ENCODE measurements around the gene EXOSC1. TPM values are rescaled to one million over a fixed set of nuclear protein-coding genes. Genes with fewer than 3 reads are reported as not detected.
A peak's percentile ranks its signal among the peaks of the same experiment; 100 is the strongest.

EXOSC1 gene
- total and polyA plus RNA-seq, 2 donors (not counting 3 experiments of a cell fraction or from before 2014, with no cell fraction given) = 50.7 to 52.9 TPM

DNA sequence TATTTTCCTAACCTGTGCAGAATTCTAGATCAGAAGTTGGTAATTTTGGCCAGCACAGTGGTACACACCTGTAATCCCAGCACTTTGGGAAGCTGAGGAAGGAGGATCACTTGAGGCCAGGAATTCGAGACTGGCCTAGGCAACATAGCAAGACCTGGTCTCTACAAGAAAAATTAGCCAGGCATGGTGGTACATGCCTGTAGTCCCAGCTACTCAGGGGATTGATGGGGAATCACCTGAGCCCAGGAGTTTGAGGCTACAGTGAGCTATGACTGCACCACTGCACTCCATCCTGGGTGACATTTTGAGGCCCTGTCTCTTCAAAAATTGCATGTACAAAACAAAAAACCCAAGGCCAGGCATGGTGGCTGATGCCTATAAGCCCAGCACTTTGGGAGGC lies 11.2 kb downstream of the EXOSC1 start:
- H3K27me3 ChIP-seq (ENCODE audit: control insufficient read depth in 2 of 2, insufficient read depth in 2 of 2, low read length in 2 of 2) = no peaks in the 10 kb centered on the region
- no peak overlapping the region for H3K27ac ChIP-seq (ENCODE audit: insufficient read depth, low read depth, low read length)
- no peaks in the 10 kb centered on the region for H3K9me1 ChIP-seq (replicated peaks; ENCODE audit: control insufficient read depth, extremely low read depth, insufficient read depth, low read length)
- TF ChIP-seq MYC (IDR thresholded peaks at IDR 0.05; ENCODE audit: low read depth, low read length) (no peak), POLR2AphosphoS5 (IDR thresholded peaks at IDR 0.05; ENCODE audit: insufficient read depth, low read depth, low read length) (peak; percentile 37)
- intact Hi-C loops (cut with micrococcal nuclease) = no loop called here
- peaks cover 12% of the 10 kb centered on the region for H3K79me2 ChIP-seq (ENCODE audit: control insufficient read depth, insufficient read depth, low read length)
- H3K4me1 ChIP-seq (ENCODE audit: control insufficient read depth, extremely low read depth, insufficient read depth, low read length) = no peaks in the 10 kb centered on the region
- no peaks in the 10 kb centered on the region for H4K20me1 ChIP-seq (replicated peaks; ENCODE audit: control insufficient read depth, extremely low read depth, insufficient read depth, low read length)
- ChIA-PET POLR2A (no interaction called here), CTCF (interaction anchor here (1.0 to 1.5 kb wide), 5 partner anchors 25 to 179 kb away, joined by 3 to 11 read pairs (median 3); no protein-coding TSS in a partner anchor)
- peaks cover 18 to 31% of the 10 kb centered on the region in 2 experiments for H3K36me3 ChIP-seq (ENCODE audit: control insufficient read depth in 2 of 2, extremely low read depth in 1 of 2, insufficient read depth in 2 of 2, low read length in 2 of 2)
- H3K9me3 ChIP-seq (replicated peaks; ENCODE audit: control insufficient read depth, insufficient read depth, low read length) = no peaks in the 10 kb centered on the region
- H2AFZ ChIP-seq (ENCODE audit: low read depth, low read length) = no peak overlapping the region
- no peak overlapping the region for H3K4me2 ChIP-seq (ENCODE audit: insufficient read depth, low read length)
- DNase-seq (ENCODE audit: low read depth, low spot score) = no peak
- no peak for FAIRE-seq
- no peak overlapping the region for H3K9ac ChIP-seq (replicated peaks; ENCODE audit: extremely low read depth, insufficient read depth, low read length)
- dilution Hi-C loops (cut with MboI; ENCODE audit: extremely low pct_ligation_motif_present, low sequenced_read_pairs) = no loop called here
- no peak overlapping the region for H3K4me3 ChIP-seq (replicated peaks in 1 of 3; ENCODE audit: insufficient read depth in 1 of 3, low read depth in 1 of 3, low read length in 3 of 3)
- BruUV-seq (replicated peaks) = no TSS peak

DNA sequence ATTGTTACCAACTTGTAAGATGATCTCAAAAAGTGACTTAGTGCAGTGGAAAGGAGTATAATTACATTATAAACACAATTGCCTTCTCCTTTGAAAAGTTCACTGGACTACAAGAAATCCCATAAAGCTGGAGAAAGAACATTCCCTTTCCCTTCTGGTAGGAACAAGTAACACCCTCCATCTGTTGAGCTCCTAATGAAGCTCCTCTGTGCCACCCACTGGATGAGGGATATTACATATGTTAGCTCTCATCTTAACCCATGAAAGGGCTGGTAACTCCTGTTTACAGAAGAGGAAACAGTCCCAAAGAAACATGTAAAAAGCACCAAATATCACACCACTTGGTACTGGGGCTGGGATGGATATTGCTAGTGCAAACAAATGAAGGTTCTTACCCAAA lies 11.8 kb downstream of the EXOSC1 start:
- Histone ChIP-seq H2AFZ (ENCODE audit: low read depth, low read length) (no peak overlapping the region), H3K4me2 (ENCODE audit: insufficient read depth, low read length) (no peak overlapping the region), H3K27ac (ENCODE audit: insufficient read depth, low read depth, low read length) (no peak overlapping the region), H3K4me3 (replicated peaks in 1 of 3; ENCODE audit: insufficient read depth in 1 of 3, low read depth in 1 of 3, low read length in 3 of 3) (no peak overlapping the region), H3K79me2 (ENCODE audit: control insufficient read depth, insufficient read depth, low read length) (peaks cover 16% of the 10 kb centered on the region), H4K20me1 (replicated peaks; ENCODE audit: control insufficient read depth, extremely low read depth, insufficient read depth, low read length) (no peaks in the 10 kb centered on the region), H3K9me1 (replicated peaks; ENCODE audit: control insufficient read depth, extremely low read depth, insufficient read depth, low read length) (no peaks in the 10 kb centered on the region), H3K9me3 (replicated peaks; ENCODE audit: control insufficient read depth, insufficient read depth, low read length) (no peaks in the 10 kb centered on the region), H3K9ac (replicated peaks; ENCODE audit: extremely low read depth, insufficient read depth, low read length) (no peak overlapping the region), H3K4me1 (ENCODE audit: control insufficient read depth, extremely low read depth, insufficient read depth, low read length) (no peaks in the 10 kb centered on the region), H3K27me3 (ENCODE audit: control insufficient read depth in 2 of 2, insufficient read depth in 2 of 2, low read length in 2 of 2) (no peaks in the 10 kb centered on the region), H3K36me3 (ENCODE audit: control insufficient read depth in 2 of 2, extremely low read depth in 1 of 2, insufficient read depth in 2 of 2, low read length in 2 of 2) (peaks cover 21 to 29% of the 10 kb centered on the region in 2 experiments)
- intact Hi-C loops (cut with micrococcal nuclease) = no loop called here
- FAIRE-seq = no peak
- no peak for DNase-seq (ENCODE audit: low read depth, low spot score)
- dilution Hi-C loops (cut with MboI; ENCODE audit: extremely low pct_ligation_motif_present, low sequenced_read_pairs) = no loop called here
- ChIA-PET CTCF (interaction anchor here (0.6 to 1.5 kb wide), 6 partner anchors 24 to 179 kb away, joined by 3 to 11 read pairs (median 3); no protein-coding TSS in a partner anchor), POLR2A (no interaction called here)
- BruUV-seq (replicated peaks) = no TSS peak
- TF ChIP-seq GATA2 (IDR thresholded peaks at IDR 0.05; ENCODE audit: insufficient read depth, insufficient read length, low read depth, low read length) = no peak
- TF ChIP-seq, protein P1, sequence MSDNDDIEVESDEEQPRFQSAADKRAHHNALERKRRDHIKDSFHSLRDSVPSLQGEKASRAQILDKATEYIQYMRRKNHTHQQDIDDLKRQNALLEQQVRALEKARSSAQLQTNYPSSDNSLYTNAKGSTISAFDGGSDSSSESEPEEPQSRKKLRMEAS (IDR thresholded peaks at IDR 0.05; ENCODE audit: insufficient read depth, insufficient read length) = no peak
- TF ChIP-seq FOS (IDR thresholded peaks at IDR 0.05; ENCODE audit: borderline replicate concordance, insufficient read depth, low read length) = no peak
- TF ChIP-seq POLR2A (IDR thresholded peaks at IDR 0.05; ENCODE audit: low read depth, low read length) = no peak
- no peak for TF ChIP-seq EZH2 (IDR thresholded peaks at IDR 0.05; ENCODE audit: borderline replicate concordance, low read depth, low read length, severe bottlenecking)
- no peak for TF ChIP-seq POLR2AphosphoS5 (IDR thresholded peaks at IDR 0.05; ENCODE audit: insufficient read depth, low read depth, low read length)
- TF ChIP-seq MYC (IDR thresholded peaks at IDR 0.05; ENCODE audit: low read depth, low read length) = no peak
- no peak for TF ChIP-seq JUN (IDR thresholded peaks at IDR 0.05; ENCODE audit: borderline replicate concordance, insufficient read depth, insufficient read length, low read depth)
- TF ChIP-seq, protein P2, sequence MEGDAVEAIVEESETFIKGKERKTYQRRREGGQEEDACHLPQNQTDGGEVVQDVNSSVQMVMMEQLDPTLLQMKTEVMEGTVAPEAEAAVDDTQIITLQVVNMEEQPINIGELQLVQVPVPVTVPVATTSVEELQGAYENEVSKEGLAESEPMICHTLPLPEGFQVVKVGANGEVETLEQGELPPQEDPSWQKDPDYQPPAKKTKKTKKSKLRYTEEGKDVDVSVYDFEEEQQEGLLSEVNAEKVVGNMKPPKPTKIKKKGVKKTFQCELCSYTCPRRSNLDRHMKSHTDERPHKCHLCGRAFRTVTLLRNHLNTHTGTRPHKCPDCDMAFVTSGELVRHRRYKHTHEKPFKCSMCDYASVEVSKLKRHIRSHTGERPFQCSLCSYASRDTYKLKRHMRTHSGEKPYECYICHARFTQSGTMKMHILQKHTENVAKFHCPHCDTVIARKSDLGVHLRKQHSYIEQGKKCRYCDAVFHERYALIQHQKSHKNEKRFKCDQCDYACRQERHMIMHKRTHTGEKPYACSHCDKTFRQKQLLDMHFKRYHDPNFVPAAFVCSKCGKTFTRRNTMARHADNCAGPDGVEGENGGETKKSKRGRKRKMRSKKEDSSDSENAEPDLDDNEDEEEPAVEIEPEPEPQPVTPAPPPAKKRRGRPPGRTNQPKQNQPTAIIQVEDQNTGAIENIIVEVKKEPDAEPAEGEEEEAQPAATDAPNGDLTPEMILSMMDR (IDR thresholded peaks at IDR 0.05; ENCODE audit: extremely low read depth in 1 of 2, insufficient read depth in 1 of 2, low read depth in 1 of 2, low read length in 2 of 2) = no peak
